Fibroblast of peridontal ligament (primary cell): Measurements from ENCODE around the gene SMIM11.
"Not testable (repeated sequence)": the region's sequence is repeated elsewhere in the genome, so short reads cannot be mapped to it uniquely, and the experiment has no call there.

Source experiments
- DNase-seq: peaks from one replicate; pipeline ENCODE4 v3.0.0-alpha.2; 2010; ENCODE audit errors: extremely low read depth

SMIM11 gene

GRCh38 chr21:34417448-34418077 is 42.3 kb downstream of the SMIM11 start:
- not testable (repeated sequence) for DNase-seq

DNA sequence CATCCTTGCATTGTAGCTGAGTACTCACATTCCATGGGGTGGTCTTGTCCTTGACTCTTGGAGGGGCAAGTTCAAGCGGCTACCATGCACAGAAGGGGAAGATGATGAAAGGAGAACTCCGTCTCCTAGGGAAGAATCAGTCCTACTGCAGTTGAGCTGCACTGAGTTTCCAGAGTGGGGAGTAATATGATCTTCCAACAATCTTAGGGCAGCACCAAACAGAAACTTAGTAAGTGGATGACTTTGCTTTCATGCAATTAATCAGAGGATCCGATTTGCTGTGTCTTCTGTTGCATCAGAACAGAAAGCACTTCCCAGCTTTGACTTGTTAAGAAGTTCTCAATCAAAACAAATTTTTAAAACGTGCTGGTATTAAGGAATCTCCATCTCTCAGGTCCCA is 48.5 kb downstream of the SMIM11 start, which contains the start of gene SMIM34:
Gene SMIM34, minus strand, starts transcription at position 147 of the 400 bp plus-strand sequence. Its CDS starts 112 bp downstream, at position 35.
- not testable (repeated sequence) for DNase-seq

GRCh38 chr21:34427339-34427738 is 52.0 kb downstream of the SMIM11 start:
- not testable (repeated sequence) for DNase-seq

- not testable (repeated sequence) for DNase-seq
Observed at GRCh38 chr21:34428441-34428840, 53.1 kb downstream of the SMIM11 start.

DNA sequence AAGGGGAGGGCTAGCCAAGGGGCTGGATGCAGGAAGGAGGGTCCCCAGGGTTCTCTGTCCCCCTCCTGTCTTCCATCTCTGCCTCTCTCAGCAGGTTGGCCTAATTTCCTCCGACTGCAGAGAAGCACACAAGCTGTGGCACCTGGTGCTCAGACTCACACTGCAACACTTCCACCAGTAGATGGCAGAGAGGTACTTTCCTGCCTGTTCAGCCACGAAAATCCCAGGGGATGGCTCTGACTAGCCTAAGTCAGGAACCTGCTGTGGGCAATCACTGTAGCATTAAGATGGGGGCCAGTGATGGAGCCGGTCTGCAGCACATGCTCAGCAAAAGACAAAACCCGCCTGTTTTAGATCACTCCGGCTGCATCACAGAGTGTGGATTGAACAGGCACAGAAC is 54.4 kb downstream of the SMIM11 start:
- DNase-seq = not testable (repeated sequence)
